GM18519 (cell line): ENCODE data around the gene CDC42SE1.

Experiments used
- ATAC-seq: cut with Tn5 transposase; IDR thresholded peaks from one replicate; pipeline ENCODE4 v1.9.1; 2021; ENCODE audit warnings: mild to moderate bottlenecking, moderate library complexity; ENCODE audit not compliant: unreplicated experiment, low FRiP score

CDC42SE1 gene

DNA sequence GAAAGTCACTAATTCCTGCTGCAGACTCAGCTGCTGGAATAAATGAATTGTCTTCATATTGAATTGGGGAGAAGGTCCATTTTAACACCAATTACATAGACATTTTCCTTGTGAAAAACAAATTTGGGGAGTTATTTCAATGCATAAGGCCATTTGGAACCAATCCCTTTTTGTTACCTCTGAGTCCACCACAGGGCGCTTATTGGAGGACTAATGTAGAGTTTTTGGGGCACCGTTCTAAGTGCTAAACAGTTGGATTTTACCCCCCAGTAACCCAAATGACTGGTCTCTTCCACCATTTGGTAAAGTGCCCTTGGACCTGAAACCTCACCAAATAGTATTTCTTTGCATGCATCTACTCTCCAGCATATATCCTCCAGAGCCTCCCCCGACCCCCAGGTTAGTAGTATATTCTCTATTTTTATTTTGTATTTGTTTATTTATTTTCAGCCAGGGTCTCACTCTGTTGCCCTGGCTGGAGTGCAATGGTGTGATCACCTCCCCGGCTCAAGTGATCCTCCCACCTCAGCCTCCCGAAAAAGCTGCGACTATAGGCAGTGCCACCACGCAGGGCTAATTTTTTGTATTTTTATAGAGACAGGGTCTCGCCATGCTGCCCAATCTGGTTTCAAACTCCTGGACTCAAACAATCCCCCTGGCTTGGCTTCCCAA, 49.6 kb downstream of the CDC42SE1 start:
- no peak for ATAC-seq

DNA sequence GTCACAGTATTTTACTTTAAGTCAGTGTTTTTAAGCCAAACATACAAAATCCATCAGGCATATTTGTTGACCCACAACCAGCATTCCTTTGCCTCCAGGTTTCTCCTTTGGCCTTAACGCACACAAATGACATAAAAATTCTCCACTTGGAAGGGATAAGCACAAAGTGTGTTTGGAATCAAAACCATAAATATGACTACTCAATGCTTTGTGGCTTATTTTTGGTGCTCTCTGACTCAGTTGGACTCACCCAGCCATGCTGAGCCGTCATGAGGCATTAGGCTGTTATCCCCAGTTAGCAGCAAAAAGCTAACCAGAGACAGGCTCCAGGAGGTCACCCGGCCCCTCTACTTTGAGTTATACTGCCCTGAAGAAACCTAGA, 50.2 kb downstream of the CDC42SE1 start:
- no peak for ATAC-seq

DNA sequence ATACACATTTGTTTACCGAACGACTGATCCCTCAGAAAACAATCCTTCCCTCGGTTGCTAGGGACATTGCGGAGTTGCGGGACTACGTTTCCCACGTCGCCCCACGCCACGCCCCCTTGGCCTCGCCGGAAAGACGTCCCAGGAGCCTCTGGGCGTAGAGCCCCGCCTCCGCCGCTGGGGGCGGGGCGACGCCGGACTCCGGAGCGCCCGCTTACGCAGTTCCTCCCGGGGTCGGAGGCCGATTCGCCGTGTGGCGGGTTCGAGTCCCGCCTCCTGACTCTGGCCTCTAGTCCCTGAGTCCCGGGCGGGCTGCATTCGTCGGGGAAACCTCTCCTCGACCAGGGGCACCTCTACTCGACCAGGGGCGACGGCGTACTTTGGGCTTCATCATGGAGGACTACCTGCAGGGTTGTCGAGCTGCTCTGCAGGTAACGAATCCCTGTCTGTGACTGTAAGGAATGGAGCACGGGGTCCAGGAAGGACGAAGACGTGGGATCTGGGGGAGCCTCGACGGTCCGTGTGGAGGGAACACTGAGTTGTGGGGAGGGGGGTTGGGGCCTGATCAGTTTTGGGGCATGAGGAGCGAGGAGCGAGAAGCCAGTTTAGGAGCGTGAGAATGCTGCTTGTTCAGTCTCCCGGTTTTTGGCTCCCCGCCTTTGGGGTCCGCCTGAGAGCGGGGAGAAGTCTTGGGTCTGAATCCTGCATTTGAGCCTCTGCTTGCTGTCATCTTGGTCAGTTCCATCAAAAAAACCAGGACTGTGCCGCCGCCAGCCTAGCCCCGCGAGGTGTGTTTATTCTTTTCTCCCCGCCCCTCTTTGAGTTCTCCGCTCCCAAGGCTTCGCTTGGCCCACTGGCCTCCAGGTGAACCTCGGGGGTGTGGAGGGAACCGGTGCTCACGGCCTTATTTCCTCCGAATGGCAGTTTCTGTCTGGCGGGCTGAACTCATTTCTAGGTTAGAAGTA, 50.9 kb downstream of the CDC42SE1 start, which contains the start of gene PRUNE1:
Gene PRUNE1 (plus strand): TSS at position 206 of the 962 bp plus-strand sequence. CDS start 184 bp downstream, at position 390.
- no peak for ATAC-seq

DNA sequence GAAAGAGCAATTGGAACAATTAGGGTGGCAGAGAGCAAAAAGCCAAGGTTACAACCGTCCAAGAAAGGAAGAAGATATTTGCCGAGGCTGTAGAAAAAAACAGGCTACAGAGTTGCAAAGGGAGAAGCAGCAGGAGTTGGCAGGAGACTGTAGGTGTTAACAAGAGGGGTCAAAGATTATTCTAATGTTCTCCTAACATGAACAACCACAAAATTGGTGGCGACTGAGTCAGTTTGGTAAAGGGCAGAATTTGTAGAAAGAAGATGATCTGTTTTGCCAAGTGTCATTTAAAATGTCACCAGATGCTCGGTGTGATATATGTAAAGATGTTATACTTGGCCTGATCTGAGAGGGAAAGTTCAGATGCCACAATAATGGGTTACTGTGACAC, 51.6 kb downstream of the CDC42SE1 start:
- ATAC-seq, result no peak

DNA sequence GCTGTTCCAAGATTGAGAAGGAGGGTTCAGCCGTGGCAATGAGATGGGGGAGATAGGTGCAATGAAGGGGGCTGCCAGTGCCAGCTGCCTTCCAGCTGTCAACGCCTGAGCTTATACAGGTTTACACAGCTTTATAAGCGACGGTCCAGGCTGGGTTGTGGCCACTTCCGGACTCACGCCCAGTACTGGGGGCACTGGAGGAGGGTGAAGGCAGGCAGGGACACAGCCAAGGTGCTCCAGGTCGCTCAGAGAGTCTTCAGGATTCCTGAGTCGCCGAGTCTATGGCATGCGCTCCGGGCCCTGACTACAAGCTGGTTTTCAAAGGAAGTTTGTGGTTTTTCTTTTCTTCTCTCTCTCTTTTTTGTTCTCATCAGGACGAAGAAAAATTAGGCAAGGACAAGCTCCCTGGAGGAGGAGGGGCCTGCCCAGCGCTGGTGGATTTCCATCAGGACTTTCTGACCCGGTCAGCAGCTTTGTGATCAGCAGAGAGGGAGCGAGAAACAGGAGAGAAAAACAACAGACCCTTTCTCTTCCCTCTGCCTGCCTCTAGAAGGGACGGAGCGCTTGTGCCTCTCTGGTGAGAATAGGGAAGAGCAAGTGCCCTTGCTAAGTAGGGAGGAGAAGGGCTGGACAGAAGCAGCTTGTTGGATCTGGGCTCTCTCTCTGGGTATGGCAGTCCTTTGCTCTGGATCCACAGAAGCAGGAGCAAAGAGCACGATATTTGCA, 52.9 kb downstream of the CDC42SE1 start, which contains the start of gene MINDY1:
Gene MINDY1 (minus strand): TSS at position 576 of the 726 bp plus-strand sequence. CDS start 4,285 bp downstream, outside the sequence.
- no peak for ATAC-seq

DNA sequence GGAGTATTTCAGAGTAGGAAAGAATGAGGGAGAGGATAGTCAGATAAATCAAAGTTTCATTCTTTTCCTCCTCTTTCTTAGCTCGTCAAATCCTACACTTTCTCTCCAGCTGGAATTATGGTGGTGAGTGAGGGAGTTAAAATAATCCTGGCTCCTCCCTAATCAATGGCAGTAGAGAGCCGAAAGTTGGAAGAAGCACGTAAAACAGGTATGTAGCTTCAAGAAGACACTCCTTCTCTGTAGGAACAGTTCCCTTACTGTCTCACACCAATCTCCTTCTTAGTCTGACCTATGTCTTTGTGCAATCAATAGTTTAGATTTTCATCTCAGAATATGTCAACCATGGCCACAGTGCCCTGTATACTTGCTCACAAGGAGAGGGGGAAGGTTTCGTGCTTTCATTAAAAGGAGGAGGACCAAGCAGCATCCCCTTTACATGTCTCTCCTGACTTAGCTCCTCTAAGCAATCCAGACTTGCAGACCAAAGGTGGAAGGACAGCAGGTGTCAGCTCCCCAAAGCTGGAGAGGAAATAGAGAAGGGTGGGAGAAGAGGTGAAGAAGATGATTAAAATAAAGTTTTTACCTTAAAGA, 53.6 kb downstream of the CDC42SE1 start:
- ATAC-seq, result no peak

DNA sequence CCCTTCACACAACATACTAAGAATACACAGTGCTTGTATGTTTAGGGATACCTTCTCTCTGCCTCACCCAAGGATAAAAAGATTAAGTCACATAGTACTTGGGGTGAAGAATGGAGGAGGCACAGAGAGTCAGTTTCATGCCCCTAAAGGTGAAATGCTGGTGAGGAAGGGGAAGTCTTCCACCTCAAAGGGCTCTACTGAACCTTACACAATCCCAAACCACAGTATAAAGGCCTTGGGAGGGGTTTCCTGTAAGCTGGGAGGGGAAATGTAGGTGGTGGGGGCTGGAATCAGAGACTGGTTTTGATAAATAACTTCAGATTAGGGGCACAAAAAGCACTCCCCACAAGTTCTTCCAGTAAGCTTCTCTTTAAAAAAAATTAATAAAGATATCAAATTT, 56.2 kb downstream of the CDC42SE1 start:
- ATAC-seq, result no peak

DNA sequence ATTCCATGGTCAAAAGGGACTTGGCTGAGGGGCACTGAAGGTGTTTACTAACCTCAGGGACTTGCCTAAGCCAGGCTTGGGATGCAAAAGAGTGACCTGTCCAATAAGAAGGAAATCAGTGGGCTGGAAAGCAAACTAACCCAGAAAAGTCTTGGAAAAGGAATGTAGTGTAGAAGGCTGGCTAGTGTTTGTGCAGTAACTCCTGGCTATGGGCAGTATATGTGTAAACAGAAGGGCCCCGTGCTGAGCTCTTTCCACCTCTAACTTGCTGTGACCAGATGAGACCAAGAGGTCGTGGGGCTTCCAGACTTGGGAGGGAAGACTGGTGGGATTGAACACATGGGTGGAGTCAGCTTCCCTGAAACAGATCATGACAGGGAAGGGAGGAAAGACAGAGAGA, 56.8 kb downstream of the CDC42SE1 start:
- no peak for ATAC-seq

DNA sequence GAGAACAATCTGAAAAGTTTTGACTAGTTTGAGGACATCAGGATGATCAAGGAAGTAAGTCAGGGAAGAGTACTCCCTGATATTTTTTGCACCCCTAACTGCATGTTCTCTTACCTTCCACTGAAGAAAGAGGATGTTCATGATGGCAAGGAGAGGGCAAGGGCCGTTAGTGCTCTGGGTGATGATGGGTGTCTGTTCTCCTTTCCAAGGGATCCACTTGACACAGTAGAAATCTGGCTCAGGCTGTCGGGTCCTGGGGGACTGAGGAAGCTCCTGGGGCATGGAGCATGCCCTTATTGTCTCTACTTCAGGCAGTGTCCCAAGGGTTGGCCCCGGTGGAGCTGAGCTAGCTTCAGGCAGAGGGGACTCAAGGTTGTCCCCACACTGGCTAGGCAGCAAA, 57.4 kb downstream of the CDC42SE1 start:
- no peak for ATAC-seq

DNA sequence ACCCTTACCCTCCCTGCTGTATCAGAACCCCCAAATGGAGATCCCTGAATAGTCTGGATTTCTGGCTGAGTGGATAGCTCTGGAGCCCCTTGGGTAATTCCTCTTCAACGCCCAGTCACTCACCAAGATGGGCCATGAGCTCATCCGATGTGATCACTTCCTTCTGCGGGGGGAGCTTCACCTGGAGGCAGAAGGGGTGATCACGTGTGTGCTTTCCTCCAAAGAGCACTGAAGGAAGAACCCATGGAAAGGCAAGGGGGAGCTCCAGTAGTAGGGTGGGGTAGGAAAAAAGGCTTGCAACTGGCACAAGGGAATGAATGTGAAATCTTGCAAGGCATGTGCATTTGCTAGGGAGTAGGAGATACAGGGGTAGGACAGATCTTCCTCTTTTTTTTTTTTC, 57.8 kb downstream of the CDC42SE1 start:
- no peak for ATAC-seq
